GM12878 (cell line): ENCODE data around the gene MAPRE3. TPM values are rescaled to one million over a fixed set of nuclear protein-coding genes. Genes with fewer than 3 reads are reported as not detected.

Experiments used
- ATAC-seq: fragments of 200-7000 bp; cut with Tn5 transposase; 3 replicates; pipeline ENCODE4 v1.9.1; 2020; ENCODE audit warnings: mild to moderate bottlenecking, moderate library complexity
- BruUV-seq: library from RNA; stranded (reverse); fragments of 400-500 nt; replicated peaks from 2 replicates; lab custom pipeline; 2021; lab: Mats Ljungman, UMichigan
- CTCF ChIA-PET: fragments of 300-600 bp; sonication (Branson Sonifier 250); formaldehyde crosslinking; extraction: SDS; loops from one replicate; lab custom pipeline; 2021; ENCODE audit warnings: inconsistent platforms; lab: Yijun Ruan, JAX
- POLR2A ChIA-PET: fragments of 350-600 bp; formaldehyde crosslinking; extraction: SDS; loops from one replicate; lab custom pipeline; 2021; ENCODE audit warnings: inconsistent platforms; lab: Charles Lee
- RAD21 ChIA-PET: fragments of 300-600 bp; sonication (Branson Sonifier 250); formaldehyde crosslinking; loops from one replicate; lab custom pipeline; 2023; ENCODE audit warnings: antibody characterized with exemption; ENCODE audit not compliant: unreplicated experiment; lab: Charles Lee
- SMC1A ChIA-PET: fragments of 300-600 bp; sonication (Branson Sonifier 250); formaldehyde crosslinking; loops from one replicate; lab custom pipeline; 2023; ENCODE audit not compliant: unreplicated experiment, uncharacterized antibody; lab: Charles Lee
- DNase-seq: peaks from one replicate; pipeline ENCODE4 v3.0.0-alpha.2; 2011; ENCODE audit warnings: low read depth, low spot score
- FAIRE-seq: peaks from 3 replicates; lab custom pipeline; 2011; peaks lifted over from hg19 to GRCh38; lab: Jason Lieb, UNC
- H2AFZ ChIP-seq: 2 replicates; pipeline ENCODE4 v1.6.0; 2011; ENCODE audit warnings: low read depth, low read length, control low read depth; ENCODE audit not compliant: control insufficient read depth
- H3K27ac ChIP-seq: 2 replicates; pipeline ENCODE4 v1.5.1; 2011; ENCODE audit warnings: control low read depth; ENCODE audit not compliant: control insufficient read depth, insufficient read depth
- H3K27me3 ChIP-seq, 2 experiments: replicated peaks in 1 of 2; 2 replicates each; pipeline versions ENCODE4 v1.6.0 to v1.6.1; 2011; ENCODE audit warnings: low read length in 1 of 2; ENCODE audit not compliant: control insufficient read depth in 2 of 2, insufficient read depth in 2 of 2
- H3K36me3 ChIP-seq, 2 experiments: 2 replicates each; pipeline ENCODE4 v1.5.1; 2011; ENCODE audit warnings: low read length in 1 of 2; ENCODE audit not compliant: control insufficient read depth in 2 of 2, insufficient read depth in 2 of 2
- H3K4me1 ChIP-seq: 2 replicates; pipeline ENCODE4 v1.6.1; 2011; ENCODE audit warnings: mild to moderate bottlenecking, low read length, moderate library complexity, mixed read lengths; ENCODE audit not compliant: control insufficient read depth, insufficient read depth
- H3K4me2 ChIP-seq: 2 replicates; pipeline ENCODE4 v1.6.0; 2011; ENCODE audit warnings: control low read depth; ENCODE audit not compliant: control insufficient read depth, insufficient read depth
- H3K4me3 ChIP-seq: fragments of 200-600 bp; sonication (generic); 2 replicates; pipeline ENCODE4 v1.5.1; 2016
- H3K79me2 ChIP-seq: 2 replicates; pipeline ENCODE4 v1.6.0; 2011; ENCODE audit warnings: low read length; ENCODE audit not compliant: control insufficient read depth, insufficient read depth
- H3K9ac ChIP-seq: 2 replicates; pipeline ENCODE4 v1.8.0; 2011; ENCODE audit warnings: low read length, control low read depth, mixed read lengths; ENCODE audit not compliant: control insufficient read depth, insufficient read depth
- H3K9me3 ChIP-seq: replicated peaks from 3 replicates; pipeline ENCODE4 v1.5.1; 2011; ENCODE audit warnings: mild to moderate bottlenecking, low read length; ENCODE audit not compliant: control insufficient read depth, insufficient read depth
- H4K20me1 ChIP-seq: 2 replicates; pipeline ENCODE4 v1.6.0; 2011; ENCODE audit not compliant: control insufficient read depth, insufficient read depth
- ASH2L ChIP-seq: fragments of 300-600, 200-600 bp; sonication (generic); IDR thresholded peaks from 2 replicates; pipeline ENCODE4 v1.6.1; 2017; ENCODE audit warnings: low read depth, mild to moderate bottlenecking, borderline replicate concordance
- BRCA1 ChIP-seq: IDR thresholded peaks from 2 replicates; pipeline ENCODE4 v1.6.1; 2011; ENCODE audit warnings: low read depth, low read length, improper control_type of control experiment
- KLF5 ChIP-seq: fragments of 450-650 bp; IDR thresholded peaks from 2 replicates; pipeline ENCODE4 v1.6.1; 2014; ENCODE audit warnings: mild to moderate bottlenecking; ENCODE audit not compliant: partially characterized antibody
- MYC ChIP-seq: IDR thresholded peaks from 2 replicates; pipeline ENCODE4 v1.6.1; 2011; ENCODE audit warnings: mild to moderate bottlenecking, low read length, moderate library complexity, inconsistent platforms; ENCODE audit not compliant: insufficient read depth, insufficient replicate concordance, insufficient read length, severe bottlenecking
- NFIC ChIP-seq: IDR thresholded peaks from 2 replicates; pipeline ENCODE4 v1.6.1; 2012; ENCODE audit warnings: low read depth, mild to moderate bottlenecking, inconsistent platforms, low read length, moderate library complexity
- PML ChIP-seq: IDR thresholded peaks from 2 replicates; pipeline ENCODE4 v1.6.1; 2012; ENCODE audit warnings: low read length, inconsistent platforms
- POU2F2 ChIP-seq: IDR thresholded peaks from 3 replicates; pipeline ENCODE4 v1.6.1; 2011; ENCODE audit warnings: low read depth, mild to moderate bottlenecking, low read length, borderline replicate concordance
- RAD21 ChIP-seq: IDR thresholded peaks from 2 replicates; pipeline ENCODE4 v1.6.1; 2011; ENCODE audit warnings: mild to moderate bottlenecking, low read depth, low read length, moderate library complexity; ENCODE audit not compliant: insufficient read depth
- RUNX3 ChIP-seq: IDR thresholded peaks from 2 replicates; pipeline ENCODE4 v1.6.1; 2012; ENCODE audit warnings: low read length, inconsistent platforms
- ZBTB40 ChIP-seq: fragments of 450-650 bp; IDR thresholded peaks from 2 replicates; pipeline ENCODE4 v1.6.1; 2016; ENCODE audit warnings: mild to moderate bottlenecking, moderate library complexity, borderline replicate concordance
- ZSCAN29 ChIP-seq: fragments of 450-650 bp; IDR thresholded peaks from 2 replicates; pipeline ENCODE4 v1.6.1; 2017; ENCODE audit warnings: mild to moderate bottlenecking, moderate library complexity
- WGBS: methylation state at CpG from one replicate; pipeline ENCODE4 v1.1.6; 2016; ENCODE audit warnings: low lambda C conversion rate; ENCODE audit not compliant: insufficient replicate concordance, insufficient coverage; ENCODE audit errors: missing lambda C conversion rate; 5-methylcytosine and 5-hydroxymethylcytosine counted together
- in situ Hi-C: fragments of 300-500 bp; cut with MboI; formaldehyde crosslinking; loops from 9 replicates; pipeline ENCODE4 v1.14.3; 2018; ENCODE audit warnings: mixed read lengths
- intact Hi-C: fragments of 100-400 bp; cut with micrococcal nuclease; formaldehyde crosslinking; loops from one replicate; pipeline ENCODE4 v1.14.2; 2022; ENCODE audit not compliant: unreplicated experiment
- polyA plus RNA-seq, 11 experiments: library from polyadenylated mRNA; depleted of rRNA in 4 of 11; unstranded in 6 of 11; stranded (reverse) in 5 of 11; fragments of >200 nt; fragmentation: Nextera tagmentation in 4 of 11; fragmentation: Illumina TruSeq in 1 of 11; extraction: Ambion mirVana in 4 of 11; extraction: Trizol in 1 of 11; gene quantifications; 1 replicate in 1 of 11; 2 replicates in 10 of 11; pipeline versions ENCODE4 v1.2.1 to v1.2.3, GENCODE V29; 2011 to 2016; ENCODE audit warnings: inconsistent platforms in 2 of 11, missing spikeins in 2 of 11, low read depth in 1 of 11
- total RNA-seq, 4 experiments: library from RNA; depleted of rRNA in 3 of 4; stranded (reverse); fragments of >200 nt in 3 of 4; fragmentation: Illumina TruSeq in 1 of 4; extraction: Trizol in 1 of 4; gene quantifications; 2 replicates each; pipeline versions ENCODE4 v1.2.1 to v1.2.3, GENCODE V29; 2013 to 2021

Gene MAPRE3
- total and polyA plus RNA-seq, 10 of the 15 experiments (the other 5 are each of a cell fraction or from before 2014, with no cell fraction given) = 0.03 to 1.3 (median 0.73) TPM; not detected in 1

GRCh38 chr2:26970928-26971627 lies 641 bp downstream of the MAPRE3 start:
- ChIA-PET POLR2A (no interaction called here), CTCF (interaction anchor here (1.3 kb wide), 2 partner anchors 10 to 11 kb away, joined by 5 to 10 read pairs; no protein-coding TSS in a partner anchor), RAD21 (no interaction called here), SMC1A (interaction anchor here (0.6 to 0.7 kb wide), 2 partner anchors 154 to 662 kb away, joined by 3 read pairs; no protein-coding TSS in a partner anchor)
- no peaks in the 10 kb centered on the region for H3K36me3 ChIP-seq
- no peaks in the 10 kb centered on the region for H4K20me1 ChIP-seq
- H3K9me3 ChIP-seq = no peaks in the 10 kb centered on the region; the same call in 2 of the 3 replicates
- intact Hi-C loops = no loop called here
- no peaks in the 10 kb centered on the region for H3K4me1 ChIP-seq
- H2AFZ ChIP-seq = peak overlapping the region; percentile 55
- FAIRE-seq = no peak
- peak; percentile 38 for ATAC-seq
- 23% methylated on average over 19 of the region's 34 CpGs for WGBS
- H3K27me3 ChIP-seq = peaks cover 1 to 2% of the 10 kb centered on the region in 2 experiments
- no peak for DNase-seq
- peak overlapping the region; percentile 21; the same call in 1 of the 2 replicates for H3K4me3 ChIP-seq
- no TSS peak for BruUV-seq
- H3K9ac ChIP-seq = no peak overlapping the region
- no peak for TF ChIP-seq RAD21
- no peak for TF ChIP-seq NFIC
- no peak for TF ChIP-seq RUNX3
- no peak for TF ChIP-seq BRCA1
- no peak for TF ChIP-seq PML
- no peak for TF ChIP-seq POU2F2
- TF ChIP-seq ASH2L = no peak
- no peak for TF ChIP-seq MYC
- no peak for TF ChIP-seq ZBTB40
- TF ChIP-seq ZSCAN29 = no peak
- no peak for TF ChIP-seq KLF5
- in situ Hi-C loops = no loop called here
- peak overlapping the region; percentile 84; the same call in 1 of the 2 replicates for H3K4me2 ChIP-seq
- no peaks in the 10 kb centered on the region for H3K79me2 ChIP-seq
- no peak overlapping the region for H3K27ac ChIP-seq
